Measurements from ENCODE around the gene MSH3.
"Not testable (repeated sequence)": the region's sequence is repeated elsewhere in the genome, so short reads cannot be mapped to it uniquely, and the experiment has no call there.

MSH3 gene

GRCh38 chr5:80777347-80778287 lies 123.2 kb downstream of the MSH3 start:
- Mint-ChIP-seq H3K4me1 (peaks cover 27% of the 10 kb centered on the region), H3K27ac (peak overlapping the region in 1 of 2 donors; percentile 57), H3K27me3 (no peaks in the 10 kb centered on the region), H3K4me3 (no peak overlapping the region), H3K9me3 (peaks cover 0 to 5% of the 10 kb centered on the region in 2 donors)
- ATAC-seq: peak; percentile 64
- peak in 1 of 2 donors; percentile 20 for DNase-seq

DNA sequence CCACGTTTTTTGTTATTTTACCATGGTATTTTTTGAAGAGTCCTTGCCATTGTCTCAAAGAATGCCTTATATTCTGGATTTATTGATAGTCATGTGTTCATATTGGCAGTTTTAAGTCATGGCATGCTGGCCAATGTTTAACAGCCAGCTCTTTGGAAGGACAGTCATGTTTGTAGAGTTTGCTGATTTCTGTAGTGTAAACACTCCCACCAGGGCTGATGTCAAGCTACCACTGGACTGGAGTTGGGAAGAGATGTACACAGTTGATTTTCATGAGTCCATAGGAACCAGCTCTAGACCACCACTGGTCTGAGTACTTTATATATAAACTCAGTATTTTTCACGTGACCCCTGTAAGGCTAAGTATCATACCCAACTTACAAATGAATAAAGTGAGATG lies 125.6 kb downstream of the MSH3 start:
- Mint-ChIP-seq H3K4me1 (peaks cover 27% of the 10 kb centered on the region), H3K9me3 (no peaks in the 10 kb centered on the region), H3K27me3 (no peaks in the 10 kb centered on the region), H3K27ac (no peak overlapping the region), H3K4me3 (no peak overlapping the region)
- DNase-seq (no peak), ATAC-seq (no peak)

GRCh38 chr5:80780761-80781285 lies 126.4 kb downstream of the MSH3 start:
- Mint-ChIP-seq H3K4me1 (peaks cover 27% of the 10 kb centered on the region), H3K27ac (peak overlapping the region in 1 of 2 donors; percentile 42), H3K9me3 (no peaks in the 10 kb centered on the region), H3K27me3 (no peaks in the 10 kb centered on the region), H3K4me3 (no peak overlapping the region)
- DNase-seq (no peak), ATAC-seq (no peak)

GRCh38 chr5:80781356-80781755 lies 126.9 kb downstream of the MSH3 start:
- H3K4me3 Mint-ChIP-seq: peak overlapping the region; percentile 3 to 7
- peak; percentile 59 for ATAC-seq
- no peaks in the 10 kb centered on the region for H3K27me3 Mint-ChIP-seq
- no peak for DNase-seq
- no peaks in the 10 kb centered on the region for H3K9me3 Mint-ChIP-seq
- H3K4me1 Mint-ChIP-seq: peaks cover 27% of the 10 kb centered on the region
- H3K27ac Mint-ChIP-seq: no peak overlapping the region

- no peak overlapping the region for H3K4me3 Mint-ChIP-seq
- no peak overlapping the region for H3K27ac Mint-ChIP-seq
- H3K4me1 Mint-ChIP-seq: peaks cover 23% of the 10 kb centered on the region
- DNase-seq (no peak), ATAC-seq (no peak)
- no peaks in the 10 kb centered on the region for H3K27me3 Mint-ChIP-seq
- H3K9me3 Mint-ChIP-seq: no peaks in the 10 kb centered on the region
These were observed 128.2 kb downstream of the MSH3 start for GRCh38 chr5:80782626-80783025.

DNA sequence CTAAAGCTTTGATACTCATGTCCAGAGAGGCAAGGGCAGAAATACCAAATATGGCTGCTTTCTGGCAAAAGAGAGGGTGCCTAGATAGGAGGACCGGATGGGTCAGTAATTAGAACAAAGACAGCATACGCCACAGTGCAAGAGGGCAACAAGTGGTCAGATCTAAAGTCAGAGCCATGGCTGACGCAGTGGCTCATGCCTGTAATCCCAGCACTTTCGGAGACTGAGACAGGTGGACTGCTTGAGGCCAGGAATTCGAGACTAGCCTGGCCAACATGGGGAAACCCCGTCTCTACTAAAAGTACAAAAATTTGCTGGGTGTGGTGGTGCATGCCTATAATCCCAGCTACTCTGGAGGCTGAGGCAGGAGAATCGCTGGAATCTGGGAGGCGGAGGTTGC lies 129.3 kb downstream of the MSH3 start:
- peaks cover 15% of the 10 kb centered on the region for H3K4me1 Mint-ChIP-seq
- not testable (repeated sequence) for DNase-seq

DNA sequence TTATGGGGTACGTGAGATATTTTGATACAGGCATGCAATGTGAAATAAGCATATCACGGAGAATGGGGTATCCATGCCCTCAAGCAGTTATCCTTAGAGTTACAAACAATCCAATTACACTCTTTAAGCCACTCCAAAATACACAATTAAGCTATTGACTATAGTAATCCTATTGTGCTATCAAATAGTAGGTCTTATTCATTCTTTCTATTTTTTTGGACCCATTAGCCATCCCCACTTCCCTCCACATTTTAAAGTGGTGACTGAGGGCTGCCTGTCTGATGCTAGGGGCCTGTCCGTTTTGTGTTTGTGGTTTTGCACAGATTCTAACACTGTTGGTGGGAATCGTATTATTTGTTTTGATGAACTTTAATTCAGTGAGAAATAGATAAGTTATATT lies 130.0 kb downstream of the MSH3 start:
- Mint-ChIP-seq H3K27me3 (no peaks in the 10 kb centered on the region), H3K4me1 (peaks cover 20% of the 10 kb centered on the region), H3K9me3 (no peaks in the 10 kb centered on the region), H3K4me3 (no peak overlapping the region), H3K27ac (no peak overlapping the region)
- DNase-seq: no peak
- ATAC-seq: no peak

More for the DNA sequence above, 129.3 kb downstream of the MSH3 start:
- H3K27ac Mint-ChIP-seq: peak overlapping the region in 1 of 2 donors; percentile 61
- ATAC-seq, H3K9me3 Mint-ChIP-seq, H3K27me3 Mint-ChIP-seq, H3K4me3 Mint-ChIP-seq: not testable (repeated sequence)

GRCh38 chr5:80789319-80790016 lies 135.0 kb downstream of the MSH3 start:
- DNase-seq (peak; percentile 13 to 54), ATAC-seq (peak; percentile 99)
- Mint-ChIP-seq H3K4me1 (peaks cover 11% of the 10 kb centered on the region), H3K27ac (peak overlapping the region; percentile 13 to 91), H3K4me3 (peak overlapping the region; percentile 13 to 19)
- not testable (repeated sequence) for H3K27me3 Mint-ChIP-seq, H3K9me3 Mint-ChIP-seq

GRCh38 chr5:80790698-80791097 lies 136.2 kb downstream of the MSH3 start:
- Mint-ChIP-seq H3K9me3 (no peaks in the 10 kb centered on the region), H3K27ac (peak overlapping the region in 1 of 2 donors; percentile 10), H3K4me3 (no peak overlapping the region), H3K27me3 (no peaks in the 10 kb centered on the region), H3K4me1 (peaks cover 11% of the 10 kb centered on the region)
- no peak for ATAC-seq
- DNase-seq: no peak

DNA sequence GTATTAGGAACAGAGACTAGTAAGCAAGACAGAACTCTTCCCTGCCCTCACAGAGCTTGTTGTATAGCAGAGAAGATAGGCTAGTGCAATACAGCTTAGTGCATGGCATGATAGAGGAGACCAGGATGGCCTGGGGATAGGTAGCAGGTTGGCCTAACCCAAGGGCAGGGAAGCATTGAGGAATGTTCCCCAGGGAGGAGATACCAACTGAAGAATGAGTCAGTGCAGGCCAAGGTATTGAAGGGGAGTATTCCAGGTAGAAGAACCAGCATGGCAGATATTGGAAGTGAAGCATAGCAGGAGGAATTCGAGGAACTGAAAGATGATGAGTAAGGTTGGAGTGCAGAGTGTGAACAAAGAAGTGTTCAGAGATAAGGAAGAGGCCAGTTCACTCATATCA lies 138.9 kb downstream of the MSH3 start:
- H3K27me3 Mint-ChIP-seq: no peaks in the 10 kb centered on the region
- no peak for ATAC-seq
- H3K9me3 Mint-ChIP-seq: no peaks in the 10 kb centered on the region
- H3K4me1 Mint-ChIP-seq: peaks cover 11% of the 10 kb centered on the region
- DNase-seq: no peak
- no peak overlapping the region for H3K4me3 Mint-ChIP-seq
- no peak overlapping the region for H3K27ac Mint-ChIP-seq

DNA sequence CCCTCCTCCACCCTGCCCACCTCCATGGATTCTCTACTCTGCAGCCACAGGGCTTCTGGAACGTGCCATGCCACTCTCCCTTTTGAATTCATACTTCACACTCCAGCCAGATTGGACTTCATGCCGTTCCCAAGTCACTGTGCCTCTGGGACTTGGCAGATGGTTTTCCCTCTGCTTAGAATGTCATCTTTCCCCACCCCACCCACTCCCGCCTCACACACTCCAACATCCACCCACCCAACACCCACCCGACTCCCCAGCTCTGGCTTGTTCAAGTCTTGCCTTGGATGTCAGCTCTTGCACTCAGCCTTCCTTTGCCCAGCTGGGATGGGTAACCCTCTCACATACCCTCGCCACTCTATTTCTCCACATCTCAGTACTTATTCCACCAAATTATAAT lies 142.4 kb downstream of the MSH3 start:
- Mint-ChIP-seq H3K9me3 (no peaks in the 10 kb centered on the region), H3K27ac (no peak overlapping the region), H3K27me3 (no peaks in the 10 kb centered on the region), H3K4me3 (no peak overlapping the region), H3K4me1 (no peaks in the 10 kb centered on the region)
- ATAC-seq: no peak
- DNase-seq: no peak

DNA sequence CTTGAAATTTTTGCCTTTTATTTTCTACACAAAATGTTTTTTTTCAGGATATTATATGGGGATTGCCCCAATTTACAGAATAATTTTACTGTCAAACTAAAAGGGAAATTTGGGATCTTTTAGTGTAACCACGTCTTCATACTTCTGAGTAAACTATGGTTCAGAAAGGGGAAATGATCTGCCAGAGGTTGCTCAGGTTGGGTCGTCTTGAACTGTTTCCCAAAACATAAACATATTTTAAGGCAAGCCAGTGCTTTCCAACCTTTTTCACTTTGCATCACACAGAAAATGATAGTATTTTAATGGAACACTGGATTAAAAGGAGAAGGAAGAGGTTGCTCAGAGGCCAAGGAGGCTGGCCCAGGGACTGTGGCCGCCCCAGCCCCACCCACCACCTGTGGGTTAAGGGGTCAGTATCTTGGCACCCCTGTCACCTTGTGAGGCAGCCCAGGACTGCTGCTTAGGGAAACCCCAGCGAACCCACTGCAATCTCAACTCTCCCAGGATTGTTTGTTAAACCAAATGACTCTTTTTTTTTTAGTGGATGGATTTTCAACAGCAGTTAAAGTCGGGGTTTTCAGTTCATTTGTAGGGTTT lies 143.1 kb downstream of the MSH3 start:
- no peak for ATAC-seq
- peaks cover 0 to under 1% of the 10 kb centered on the region in 2 donors for H3K9me3 Mint-ChIP-seq
- no peak overlapping the region for H3K4me3 Mint-ChIP-seq
- H3K27ac Mint-ChIP-seq: no peak overlapping the region
- no peak for DNase-seq
- H3K4me1 Mint-ChIP-seq: no peaks in the 10 kb centered on the region
- no peaks in the 10 kb centered on the region for H3K27me3 Mint-ChIP-seq

GRCh38 chr5:80798166-80798565 lies 143.7 kb downstream of the MSH3 start:
- Mint-ChIP-seq H3K4me1 (no peaks in the 10 kb centered on the region), H3K9me3 (peaks cover 0 to 5% of the 10 kb centered on the region in 2 donors), H3K27ac (no peak overlapping the region), H3K27me3 (no peaks in the 10 kb centered on the region), H3K4me3 (no peak overlapping the region)
- no peak for ATAC-seq
- no peak for DNase-seq

DNA sequence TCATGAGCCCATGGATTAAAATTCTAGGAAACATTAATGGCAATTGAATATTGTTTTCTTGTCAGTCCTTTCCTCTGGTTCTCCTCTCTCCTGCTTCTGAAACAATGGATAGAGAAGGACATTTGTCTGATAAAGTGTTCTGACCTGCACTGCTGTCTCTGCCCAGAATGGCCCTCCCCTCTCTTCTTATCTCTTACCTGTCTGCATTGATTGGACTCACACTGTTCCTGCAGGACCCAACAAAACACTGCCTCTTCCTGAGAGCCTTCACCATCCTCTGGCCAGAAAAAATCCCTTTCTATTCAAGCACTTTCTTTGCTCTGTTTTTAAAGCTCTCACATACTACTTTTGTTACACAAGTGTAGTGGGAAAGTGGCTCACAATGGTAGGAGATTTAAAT lies 144.2 kb downstream of the MSH3 start:
- ATAC-seq (no peak), DNase-seq (no peak)
- H3K27me3 Mint-ChIP-seq: no peaks in the 10 kb centered on the region
- H3K4me1 Mint-ChIP-seq: no peaks in the 10 kb centered on the region
- H3K9me3 Mint-ChIP-seq: peaks cover 0 to 5% of the 10 kb centered on the region in 2 donors
- H3K4me3 Mint-ChIP-seq: no peak overlapping the region
- no peak overlapping the region for H3K27ac Mint-ChIP-seq

DNA sequence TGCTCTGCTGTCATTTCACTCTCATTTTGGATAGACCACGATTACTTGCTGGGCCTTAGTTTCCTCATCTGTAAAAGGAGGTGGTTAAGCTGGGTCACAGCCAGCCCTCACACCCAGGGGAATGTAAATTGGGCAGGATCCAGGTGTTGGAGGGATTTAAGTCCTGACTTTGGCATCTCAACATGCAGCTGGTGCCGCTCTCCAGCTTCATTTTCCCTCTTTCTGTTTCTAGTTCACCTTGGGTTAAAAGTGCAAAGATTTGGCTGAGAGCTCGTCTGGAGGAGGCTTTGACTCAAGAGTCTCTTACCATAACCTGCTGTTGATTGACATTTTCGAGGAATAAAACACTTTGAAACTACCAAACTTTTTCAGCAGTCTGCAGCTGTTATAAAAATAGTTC lies 144.6 kb downstream of the MSH3 start:
- H3K9me3 Mint-ChIP-seq: peaks cover 0 to 5% of the 10 kb centered on the region in 2 donors
- H3K27me3 Mint-ChIP-seq: no peaks in the 10 kb centered on the region
- H3K4me3 Mint-ChIP-seq: no peak overlapping the region
- no peaks in the 10 kb centered on the region for H3K4me1 Mint-ChIP-seq
- ATAC-seq (no peak), DNase-seq (no peak)
- no peak overlapping the region for H3K27ac Mint-ChIP-seq

Data from stimulated activated naive CD8-positive, alpha-beta T cell treated with anti-CD3 and anti-CD28 coated beads, Interleukin-15, amount 100 ng/mL, for 72 hours (primary cell).